MM.1S (cell line): ENCODE results near the gene PLPP3.

Experiments used
- DNase-seq: peaks from one replicate; pipeline ENCODE4 v3.0.0-alpha.2; 2015
- H2AFZ ChIP-seq: fragments of 300-600 bp; sonication (generic); 2 replicates; pipeline ENCODE4 v1.6.0; 2016; ENCODE audit warnings: antibody characterized with exemption, low read length
- H3F3A ChIP-seq: fragments of 300-600 bp; sonication (generic); 2 replicates; pipeline ENCODE4 v1.6.1; 2016; ENCODE audit warnings: mild to moderate bottlenecking, antibody characterized with exemption, low read length, moderate library complexity, mixed read lengths; ENCODE audit not compliant: insufficient read depth
- H3K27ac ChIP-seq: fragments of 300-600 bp; sonication (generic); 2 replicates; pipeline ENCODE4 v1.5.1; 2016; ENCODE audit warnings: mild to moderate bottlenecking, low read length
- H3K27me3 ChIP-seq: fragments of 300-600 bp; sonication (generic); replicated peaks from 2 replicates; pipeline ENCODE4 v1.6.0; 2016; ENCODE audit warnings: low read length; ENCODE audit not compliant: insufficient read depth
- H3K36me3 ChIP-seq: fragments of 300-600 bp; sonication (generic); replicated peaks from 2 replicates; pipeline ENCODE4 v1.6.1; 2016; ENCODE audit warnings: mild to moderate bottlenecking, low read length, mixed read lengths; ENCODE audit not compliant: insufficient read depth
- H3K4me1 ChIP-seq: fragments of 300-600 bp; sonication (generic); 2 replicates; pipeline ENCODE4 v1.6.1; 2016; ENCODE audit warnings: low read length, mixed read lengths
- H3K4me2 ChIP-seq: fragments of 300-600 bp; sonication (generic); 2 replicates; pipeline ENCODE4 v1.6.0; 2016; ENCODE audit warnings: low read depth, low read length
- H3K4me3 ChIP-seq: fragments of 300-600 bp; sonication (generic); 2 replicates; pipeline ENCODE4 v1.5.1; 2016; ENCODE audit warnings: low read length, mixed read lengths
- H3K79me2 ChIP-seq: fragments of 300-600 bp; sonication (generic); 2 replicates; pipeline ENCODE4 v1.6.1; 2016; ENCODE audit warnings: mixed run types, low read length, mixed read lengths
- H3K9ac ChIP-seq: fragments of 300-600 bp; sonication (generic); 2 replicates; pipeline ENCODE4 v1.6.1; 2016; ENCODE audit warnings: low read length, mixed read lengths
- H3K9me2 ChIP-seq: fragments of 300-600 bp; sonication (generic); replicated peaks from 2 replicates; pipeline ENCODE4 v1.6.1; 2016; ENCODE audit warnings: mild to moderate bottlenecking, low read length, mixed read lengths; ENCODE audit not compliant: insufficient read depth
- H3K9me3 ChIP-seq: fragments of 300-600 bp; sonication (generic); replicated peaks from 2 replicates; pipeline ENCODE4 v1.6.1; 2016; ENCODE audit warnings: mild to moderate bottlenecking, low read length, mixed read lengths; ENCODE audit not compliant: insufficient read depth
- H4K20me1 ChIP-seq: fragments of 300-600 bp; sonication (generic); 2 replicates; pipeline ENCODE4 v1.6.1; 2016; ENCODE audit warnings: mild to moderate bottlenecking, low read length, moderate library complexity, mixed read lengths; ENCODE audit not compliant: insufficient read depth
- CTCF ChIP-seq: fragments of 300-600 bp; sonication (generic); IDR thresholded peaks from 2 replicates; pipeline ENCODE4 v1.5.1; 2016; ENCODE audit warnings: antibody characterized with exemption, low read length, mixed read lengths
- EZH2 ChIP-seq: fragments of 300-600 bp; sonication (generic); optimal IDR thresholded peaks from 2 replicates; pipeline ENCODE3; 2017; ENCODE audit warnings: low read depth, mild to moderate bottlenecking, antibody characterized with exemption, low read length, mixed read lengths
- EZH2phosphoT487 ChIP-seq: fragments of 300-600 bp; sonication (generic); IDR thresholded peaks from 2 replicates; pipeline ENCODE4 v1.6.1; 2018; ENCODE audit warnings: antibody characterized with exemption, low read length

Gene PLPP3

DNA sequence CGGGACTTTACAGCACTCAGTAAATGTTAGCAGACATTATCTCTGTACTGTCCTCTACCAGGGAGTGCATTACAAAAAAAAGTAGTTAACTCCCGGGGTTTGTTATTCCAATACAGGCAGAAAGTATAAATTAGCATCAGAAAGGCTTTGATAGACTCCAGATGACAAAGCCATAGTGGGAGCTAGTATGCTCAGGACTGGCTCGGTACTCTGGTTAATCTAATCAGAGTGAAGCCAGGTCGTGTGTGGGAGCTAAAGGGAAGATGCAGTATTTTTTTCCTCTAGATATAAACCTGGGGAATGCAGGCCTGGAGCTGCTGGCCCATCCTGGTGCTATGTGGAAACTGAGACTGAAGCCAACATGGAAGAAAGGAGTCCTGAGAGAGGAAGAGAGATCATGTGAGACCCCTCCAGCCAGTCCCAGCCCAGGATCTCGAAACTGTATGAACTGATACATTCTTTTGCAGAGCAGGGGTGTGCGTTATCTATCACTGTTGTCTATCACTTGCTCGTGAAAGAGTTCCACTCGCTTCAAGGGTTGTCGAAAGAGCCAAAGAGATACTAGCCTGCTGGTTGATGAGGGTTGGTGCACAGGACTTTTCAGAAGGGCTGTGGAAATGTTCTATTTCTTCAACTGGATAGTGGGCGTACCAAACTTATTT is 125.8 kb downstream of the PLPP3 start:
- H3K4me1 ChIP-seq = no peaks in the 10 kb centered on the region
- H3K9me3 ChIP-seq = no peaks in the 10 kb centered on the region
- no peaks in the 10 kb centered on the region for H4K20me1 ChIP-seq

DNA sequence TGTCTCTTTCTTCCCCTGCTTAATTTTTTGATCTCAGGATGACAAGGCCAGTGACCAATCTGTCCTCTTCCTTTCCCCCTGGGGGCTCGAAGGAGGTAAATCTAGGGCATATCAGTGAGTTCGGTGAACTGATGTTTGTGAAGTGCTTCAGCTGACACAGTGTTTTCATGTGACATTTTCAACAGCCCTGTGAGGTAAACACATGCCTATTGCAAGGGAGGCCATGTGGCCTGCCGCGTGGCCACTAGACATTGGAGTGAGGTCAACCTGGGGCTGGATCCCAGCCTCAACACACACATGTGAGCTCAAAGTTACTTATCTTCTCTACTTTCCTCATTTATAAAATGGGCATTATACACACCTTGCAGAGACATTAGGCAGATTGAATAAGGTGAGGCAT is 126.3 kb downstream of the PLPP3 start:
- no peak for DNase-seq

More for the DNA sequence above, 125.8 kb downstream of the PLPP3 start:
- Histone ChIP-seq H3K4me2 (no peak overlapping the region), H3K36me3 (no peaks in the 10 kb centered on the region), H3K79me2 (no peaks in the 10 kb centered on the region), H3K27me3 (no peaks in the 10 kb centered on the region), H3K9me2 (no peaks in the 10 kb centered on the region), H2AFZ (no peak overlapping the region), H3F3A (no peaks in the 10 kb centered on the region), H3K4me3 (no peak overlapping the region), H3K9ac (no peak overlapping the region), H3K27ac (no peak overlapping the region)
- no peak for DNase-seq
- no peak for TF ChIP-seq EZH2

DNA sequence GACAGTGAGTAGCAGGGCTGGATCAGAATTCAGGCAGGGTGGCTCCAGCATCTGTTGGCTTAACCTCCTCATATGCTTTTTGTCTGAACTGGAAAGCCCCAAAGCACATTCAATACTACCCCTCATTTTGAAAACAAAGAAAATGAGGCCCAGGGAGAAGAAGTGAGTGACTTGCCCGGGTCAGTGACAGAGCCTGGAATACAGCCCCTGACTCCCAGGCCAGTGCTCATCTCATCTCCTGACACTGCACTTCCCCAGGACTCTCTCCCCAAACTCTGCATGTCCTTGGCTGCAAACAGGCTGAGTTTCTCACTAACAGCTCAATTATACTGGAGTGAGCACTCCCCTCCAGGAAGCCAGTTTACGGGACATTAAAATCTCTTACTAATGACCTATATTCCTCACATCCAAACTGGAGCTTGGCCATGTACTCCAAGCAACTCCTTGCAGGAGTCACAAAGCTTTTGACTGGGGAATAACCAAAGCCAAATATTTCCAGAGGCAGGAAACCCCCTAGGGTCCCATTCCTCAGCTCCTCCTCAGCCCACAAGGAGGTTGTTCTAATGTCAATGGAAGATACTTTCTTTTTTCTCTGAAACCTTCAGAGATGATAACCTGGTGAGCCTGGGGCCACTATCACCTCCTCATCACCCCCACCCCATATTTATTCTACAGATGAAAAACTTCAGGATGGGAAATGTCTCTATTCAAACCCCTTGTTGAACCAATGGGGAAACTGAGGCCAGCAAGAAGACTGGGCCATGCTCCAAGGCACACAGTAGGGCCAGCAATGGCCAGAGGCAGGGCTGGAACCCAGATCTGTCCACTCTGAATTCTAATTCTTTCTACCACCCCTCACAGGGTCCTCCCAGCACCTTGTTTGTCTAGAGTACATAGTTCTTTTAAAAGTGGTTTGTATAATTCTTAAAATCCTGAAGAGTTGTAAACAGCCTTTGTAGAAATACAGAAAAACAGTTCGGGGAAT is 127.0 kb downstream of the PLPP3 start:
- Histone ChIP-seq H3K27ac (no peak overlapping the region), H4K20me1 (no peaks in the 10 kb centered on the region), H3K4me1 (no peaks in the 10 kb centered on the region), H3K79me2 (no peaks in the 10 kb centered on the region), H2AFZ (no peak overlapping the region), H3K9me2 (no peaks in the 10 kb centered on the region), H3K27me3 (no peaks in the 10 kb centered on the region), H3K9ac (no peak overlapping the region), H3K4me2 (no peak overlapping the region), H3K9me3 (no peaks in the 10 kb centered on the region), H3K36me3 (no peaks in the 10 kb centered on the region), H3F3A (no peaks in the 10 kb centered on the region), H3K4me3 (no peak overlapping the region)
- TF ChIP-seq EZH2 (no peak), EZH2phosphoT487 (no peak), CTCF (no peak)
- no peak for DNase-seq

More for the DNA sequence above, 126.3 kb downstream of the PLPP3 start:
- no peaks in the 10 kb centered on the region for H3K79me2 ChIP-seq
- TF ChIP-seq CTCF = no peak
- TF ChIP-seq EZH2 = no peak
- no peak for TF ChIP-seq EZH2phosphoT487
- H3K4me3 ChIP-seq = no peak overlapping the region
- H3K36me3 ChIP-seq = no peaks in the 10 kb centered on the region
- no peaks in the 10 kb centered on the region for H3K27me3 ChIP-seq
- H3K4me1 ChIP-seq = no peaks in the 10 kb centered on the region
- no peak overlapping the region for H3K27ac ChIP-seq
- H2AFZ ChIP-seq = no peak overlapping the region
- H3K9me3 ChIP-seq = no peaks in the 10 kb centered on the region
- no peaks in the 10 kb centered on the region for H3F3A ChIP-seq
- no peak overlapping the region for H3K4me2 ChIP-seq
- no peak overlapping the region for H3K9ac ChIP-seq
- no peaks in the 10 kb centered on the region for H3K9me2 ChIP-seq
- H4K20me1 ChIP-seq = no peaks in the 10 kb centered on the region
